Activated gamma-delta T cell treated with Interleukin-2 at 50 U/mL for 16 hours (primary cell): ENCODE data around the gene YBX1.
"Not testable (repeated sequence)": the region's sequence is repeated elsewhere in the genome, so short reads cannot be mapped to it uniquely, and the experiment has no call there.

Source experiments
- DNase-seq: peaks from one replicate; pipeline ENCODE4 v3.0.0-alpha.2; 2020

The YBX1 gene

GRCh38 chr1:42690477-42691156 is 8.4 kb downstream of the YBX1 start:
- no peak for DNase-seq

DNA sequence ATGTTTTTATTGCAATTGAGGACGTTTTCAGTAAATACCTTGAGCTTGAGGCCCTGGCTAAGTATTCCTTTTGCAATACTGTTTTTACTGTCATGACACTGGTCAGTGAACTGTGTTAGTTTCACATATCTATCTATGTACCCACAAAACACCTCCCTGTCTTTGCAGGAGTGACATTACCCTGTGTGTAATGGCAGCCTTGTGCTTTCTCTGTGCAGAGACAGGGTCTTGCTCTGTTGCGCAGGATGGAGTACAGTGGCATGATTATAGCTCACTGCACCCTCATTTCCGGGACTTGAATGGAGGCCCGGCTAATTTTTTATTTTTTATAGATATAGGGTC is 8.9 kb downstream of the YBX1 start:
- DNase-seq: no peak

DNA sequence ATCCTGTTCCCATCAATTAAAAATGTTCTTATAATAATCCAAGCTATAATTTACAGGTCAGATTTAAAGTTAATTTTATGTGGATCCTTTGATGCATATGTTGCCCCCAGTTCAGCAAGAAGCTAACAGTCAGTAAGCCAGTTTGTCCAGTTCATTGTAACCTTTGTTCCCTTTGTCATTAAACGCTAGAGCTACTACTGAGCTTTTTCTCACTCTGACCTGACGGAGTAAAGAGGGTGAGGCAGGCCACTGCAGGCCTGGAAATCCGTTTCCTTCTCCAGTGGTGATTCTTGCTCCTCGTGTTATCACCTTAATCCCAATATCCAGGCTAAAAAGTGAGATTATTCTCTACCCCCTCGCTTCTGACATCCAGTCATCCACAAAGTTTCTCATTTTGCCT is 10.2 kb downstream of the YBX1 start:
- DNase-seq: no peak

DNA sequence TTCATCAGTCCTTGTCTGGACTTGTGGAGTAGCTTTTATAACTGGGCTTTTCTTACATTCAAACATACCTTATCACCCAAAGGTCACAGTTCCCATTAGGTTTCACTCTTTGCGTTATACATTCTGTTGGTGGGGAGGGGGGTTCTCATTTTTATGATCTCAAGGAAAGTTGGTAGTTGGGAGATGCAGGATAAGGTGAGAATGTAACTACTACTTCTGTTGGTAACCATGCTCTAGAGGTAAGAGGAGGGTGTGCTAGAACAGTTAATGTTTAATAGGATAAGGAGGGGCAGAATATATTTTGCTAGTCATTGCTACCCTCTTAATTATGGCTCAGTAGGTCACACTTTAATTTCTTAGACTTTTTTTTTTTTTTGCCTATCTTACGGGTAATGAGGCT is 10.7 kb downstream of the YBX1 start:
- no peak for DNase-seq

DNA sequence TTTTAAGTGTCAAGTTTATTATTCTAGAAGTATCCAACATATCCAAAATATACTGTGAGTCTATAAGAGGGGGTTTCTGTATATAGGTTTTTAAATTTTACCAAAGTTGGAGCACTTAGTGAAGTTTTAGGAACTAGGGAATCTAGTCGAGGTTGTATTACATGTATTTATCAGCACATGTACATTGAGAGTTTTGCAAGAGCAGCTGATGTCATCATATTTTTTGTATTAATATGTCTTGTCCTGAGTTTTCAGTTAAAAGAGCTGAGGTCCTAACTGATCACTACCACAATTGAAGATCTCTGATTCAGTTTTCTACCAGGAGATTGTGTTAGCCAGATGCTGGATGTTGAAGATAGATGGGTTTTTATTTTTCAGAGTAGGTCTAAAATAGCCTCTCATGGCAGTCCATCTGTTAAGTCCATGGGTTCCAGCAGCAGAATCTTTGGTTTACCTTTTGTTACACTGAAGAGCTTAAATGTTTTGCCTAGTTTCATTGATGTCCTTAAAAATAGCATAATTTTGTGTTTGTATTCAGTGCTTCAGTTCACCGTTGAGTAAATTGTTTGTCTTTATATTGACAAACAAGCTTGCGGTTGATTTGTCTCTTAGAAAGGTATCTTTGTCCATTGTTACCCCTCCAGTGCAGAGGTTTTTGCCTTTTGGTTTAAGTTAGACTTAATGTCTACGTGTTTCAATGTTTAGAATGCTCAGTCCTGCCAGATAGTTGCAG is 16.0 kb downstream of the YBX1 start:
- DNase-seq: no peak

GRCh38 chr1:42700006-42700405 is 17.8 kb downstream of the YBX1 start:
- DNase-seq: no peak

DNA sequence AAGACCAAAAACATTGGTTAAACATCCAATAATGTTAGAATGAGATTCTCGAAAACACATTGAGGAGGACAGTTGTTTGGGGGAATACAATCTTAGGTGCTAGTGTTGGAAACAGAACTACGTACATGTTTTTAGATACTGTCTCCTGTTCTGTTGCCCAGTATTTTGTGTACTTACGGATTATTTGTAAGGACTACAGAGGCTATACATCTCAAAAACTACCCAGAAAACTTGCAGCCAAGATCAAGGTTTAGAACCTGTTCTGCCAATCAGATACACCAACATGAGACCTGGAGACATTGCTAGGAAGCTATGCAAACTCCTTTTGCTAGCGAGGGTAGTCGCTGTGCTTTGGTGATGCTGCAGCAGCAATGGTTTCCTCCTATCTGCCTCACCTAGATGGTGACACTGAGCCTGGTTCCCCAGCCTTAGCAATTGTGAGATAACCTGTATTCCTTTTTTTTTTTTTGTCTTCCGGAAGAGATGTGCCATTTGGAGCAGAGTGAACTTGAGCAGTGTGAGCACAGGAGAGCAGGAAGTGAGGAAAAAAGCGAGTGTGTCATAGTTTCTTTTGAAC is 21.8 kb downstream of the YBX1 start:
- DNase-seq: no peak

DNA sequence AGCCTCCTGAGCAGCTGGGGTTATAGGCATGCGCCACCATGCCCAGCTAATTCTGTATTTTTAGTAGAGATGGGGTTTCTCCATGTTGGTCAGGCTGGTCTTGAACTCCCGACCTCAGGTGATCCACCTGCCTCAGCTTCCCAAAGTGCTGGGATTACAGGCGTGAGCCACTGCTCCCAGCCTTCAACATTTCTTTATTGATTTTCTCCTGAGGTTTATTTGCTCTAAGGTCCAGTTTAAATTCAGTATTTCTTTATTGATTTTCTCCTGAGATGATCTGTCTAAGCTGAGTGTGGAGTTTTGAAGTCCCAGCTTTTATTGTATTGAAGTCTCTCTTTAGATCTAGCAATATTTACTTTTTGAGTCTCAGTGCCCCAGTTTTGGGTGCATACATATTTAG is 30.6 kb downstream of the YBX1 start:
- not testable (repeated sequence) for DNase-seq

GRCh38 chr1:42713293-42713692 is 31.1 kb downstream of the YBX1 start:
- no peak for DNase-seq

DNA sequence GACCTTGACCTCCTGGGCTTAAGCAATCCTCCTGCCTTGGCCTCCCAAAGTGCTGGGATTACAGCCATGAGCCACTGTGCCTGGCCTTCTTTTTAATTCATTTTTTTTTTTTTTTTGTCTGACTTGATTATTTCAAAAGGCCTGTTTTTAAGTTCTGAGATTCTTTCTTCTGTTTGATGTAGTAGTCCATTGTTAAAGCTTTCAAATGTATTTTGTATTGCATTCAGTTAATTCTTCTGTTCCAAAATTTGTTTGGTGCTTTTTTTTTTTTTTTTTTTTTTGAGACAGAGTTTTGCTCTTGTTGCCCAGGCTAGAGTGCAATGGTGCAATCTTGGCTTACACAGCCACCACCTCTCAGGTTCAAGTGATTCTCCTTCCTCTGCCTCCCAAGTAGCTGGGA is 32.2 kb downstream of the YBX1 start:
- not testable (repeated sequence) for DNase-seq

- no peak for DNase-seq
These were observed 38.6 kb downstream of the YBX1 start for GRCh38 chr1:42720868-42721267.

DNA sequence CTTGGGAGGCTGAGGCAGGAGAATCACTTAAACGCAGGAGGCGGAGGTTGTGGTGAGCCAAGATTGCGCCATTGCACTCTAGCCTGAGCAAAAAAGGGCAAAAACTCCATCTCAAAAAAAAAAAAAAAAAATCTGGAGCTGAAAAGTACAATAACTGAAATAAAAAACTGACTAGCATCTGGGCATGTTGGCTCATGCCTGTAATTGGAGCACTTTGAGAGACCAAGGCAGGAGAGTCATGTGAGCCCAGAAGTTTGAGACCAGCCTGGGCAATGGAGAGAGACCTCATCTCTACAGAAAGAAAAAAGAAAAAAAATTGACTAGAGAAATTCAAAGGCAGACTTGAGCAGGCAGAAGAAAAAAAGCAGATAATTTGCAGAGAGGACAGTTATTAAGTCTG is 39.7 kb downstream of the YBX1 start:
- DNase-seq: no peak

GRCh38 chr1:42722403-42722802 is 40.2 kb downstream of the YBX1 start:
- not testable (repeated sequence) for DNase-seq

- DNase-seq: no peak
These were observed 41.3 kb downstream of the YBX1 start for GRCh38 chr1:42723511-42723910.

DNA sequence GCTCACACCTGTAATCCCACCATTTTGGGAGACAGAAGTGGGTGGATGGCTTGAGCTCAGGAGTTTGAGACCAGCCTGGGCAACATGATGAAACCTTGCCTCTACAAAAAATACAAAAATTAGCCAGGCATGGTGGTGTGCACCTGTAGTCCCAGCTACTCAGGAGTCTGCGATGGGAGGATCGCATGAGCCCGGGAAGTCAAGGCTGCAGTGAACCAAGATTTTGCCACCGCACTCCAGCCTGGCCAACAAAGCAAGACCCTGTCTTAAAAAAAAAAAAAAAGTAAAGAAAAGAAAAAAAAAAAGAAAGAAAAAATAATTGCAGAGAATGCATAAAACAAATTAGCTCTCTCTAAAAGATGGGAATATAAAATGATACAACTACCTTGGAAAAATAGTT is 43.6 kb downstream of the YBX1 start:
- not testable (repeated sequence) for DNase-seq

DNA sequence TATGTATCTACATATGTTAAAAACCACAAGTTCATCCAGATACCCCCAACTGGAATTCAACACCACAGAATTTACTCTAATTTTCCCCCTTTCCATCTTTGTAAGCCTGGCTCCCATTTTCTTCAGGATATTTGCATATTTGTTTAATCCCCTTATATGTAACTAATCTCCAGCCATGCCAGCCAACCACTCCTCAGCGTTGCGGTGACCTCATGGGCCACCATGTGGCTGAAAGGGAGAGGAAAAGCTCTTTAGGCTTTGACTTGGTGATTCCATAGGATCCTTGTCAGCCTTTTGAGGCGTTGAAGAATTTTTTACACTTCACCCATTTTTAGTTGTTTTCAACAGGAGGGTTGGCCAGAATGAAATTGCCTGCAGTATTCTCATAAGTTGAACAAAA is 47.8 kb downstream of the YBX1 start:
- no peak for DNase-seq

GRCh38 chr1:42730988-42731387 is 48.8 kb downstream of the YBX1 start:
- no peak for DNase-seq

GRCh38 chr1:42731585-42731984 is 49.4 kb downstream of the YBX1 start:
- DNase-seq: no peak

DNA sequence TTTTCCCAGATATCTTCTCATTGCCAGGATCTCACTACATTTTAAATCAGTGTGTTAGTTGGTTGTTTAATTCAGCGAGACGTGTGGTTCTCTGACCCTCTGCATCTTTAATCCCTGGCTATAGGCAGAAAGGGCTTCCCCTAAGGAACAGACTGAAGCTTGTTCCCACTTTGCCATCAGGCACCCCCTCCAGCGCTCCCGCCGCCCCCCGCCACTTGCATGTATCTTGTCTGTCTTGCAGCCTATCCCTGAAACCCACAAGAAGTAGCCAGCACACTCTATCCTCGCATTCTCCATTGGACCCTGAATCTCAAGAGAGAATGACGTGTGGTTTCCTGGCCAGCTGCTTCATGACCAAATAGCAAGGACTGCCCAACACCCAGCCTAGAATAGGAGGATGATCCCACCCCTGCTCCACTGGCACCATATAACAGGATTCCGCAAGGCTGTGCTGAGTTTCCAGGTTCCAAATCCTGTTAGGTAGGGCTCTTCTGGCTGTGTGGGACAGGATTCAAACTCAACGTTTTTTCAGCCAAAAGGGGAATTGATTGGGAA is 50.0 kb downstream of the YBX1 start:
- DNase-seq: no peak

DNA sequence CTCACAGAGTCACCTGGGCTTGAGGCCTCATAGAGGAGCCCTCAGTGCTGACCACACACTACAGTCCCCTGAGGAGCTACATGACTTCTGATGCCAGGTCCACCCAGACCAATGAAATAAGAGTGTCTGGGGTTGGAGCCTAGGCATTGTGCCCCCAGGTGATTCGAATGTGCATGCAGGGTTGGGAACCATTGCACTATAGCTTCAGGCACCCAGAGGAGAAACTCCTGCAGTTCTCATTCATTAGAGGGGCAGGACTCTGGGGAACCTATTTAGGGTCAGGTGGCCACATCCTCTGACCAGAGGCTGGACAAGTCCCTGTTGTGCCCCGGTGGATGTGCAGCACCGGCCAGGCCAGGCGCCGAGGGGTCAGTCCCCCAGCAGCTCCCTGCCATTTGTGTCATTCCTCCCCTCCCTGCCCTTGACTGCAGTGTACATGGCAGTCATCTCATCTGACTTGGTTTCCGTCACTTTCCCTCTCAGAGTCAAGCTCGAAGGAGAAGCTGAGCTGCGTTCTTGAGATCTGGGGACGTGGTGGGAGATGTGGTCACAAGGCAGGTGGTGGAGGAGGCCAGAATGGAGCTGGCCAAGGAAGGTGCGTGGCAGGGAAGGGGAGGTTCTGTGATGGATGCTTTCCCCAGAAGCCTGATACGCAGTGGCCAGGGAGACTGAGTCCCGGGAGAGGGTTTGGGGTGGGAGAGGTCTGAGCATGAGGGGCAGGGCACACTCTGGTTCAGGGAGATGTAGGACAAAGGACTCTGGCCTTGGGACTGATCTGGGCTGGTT is 51.4 kb downstream of the YBX1 start:
- DNase-seq: no peak

- no peak for DNase-seq
These were observed 52.2 kb downstream of the YBX1 start for GRCh38 chr1:42734201-42735035.

GRCh38 chr1:42735056-42735455 is 52.8 kb downstream of the YBX1 start:
- DNase-seq: no peak
